Measurements from ENCODE around the gene WIZ.
"Not testable (repeated sequence)": the region's sequence is repeated elsewhere in the genome, so short reads cannot be mapped to it uniquely, and the experiment has no call there.

The WIZ gene

DNA sequence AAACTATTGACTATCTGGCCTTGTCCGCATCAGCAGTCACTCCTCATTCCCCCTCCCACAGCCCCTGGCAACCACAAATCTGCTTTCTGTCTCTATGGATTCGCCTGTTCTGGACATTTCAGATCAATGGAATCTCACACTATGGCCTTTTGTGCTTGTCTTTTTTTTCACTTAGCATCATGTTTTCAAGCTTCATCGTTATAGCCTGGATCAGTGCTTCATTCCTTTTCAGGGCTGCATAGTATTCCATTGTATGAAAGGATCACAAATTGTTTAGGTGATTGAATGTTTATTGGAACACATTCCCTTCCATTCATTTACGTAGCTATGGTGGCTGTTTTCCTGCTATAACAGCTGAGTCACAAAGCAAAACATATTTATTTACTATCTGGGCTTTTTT lies 37.3 kb upstream of the WIZ start:
- TF ChIP-seq, protein P1, sequence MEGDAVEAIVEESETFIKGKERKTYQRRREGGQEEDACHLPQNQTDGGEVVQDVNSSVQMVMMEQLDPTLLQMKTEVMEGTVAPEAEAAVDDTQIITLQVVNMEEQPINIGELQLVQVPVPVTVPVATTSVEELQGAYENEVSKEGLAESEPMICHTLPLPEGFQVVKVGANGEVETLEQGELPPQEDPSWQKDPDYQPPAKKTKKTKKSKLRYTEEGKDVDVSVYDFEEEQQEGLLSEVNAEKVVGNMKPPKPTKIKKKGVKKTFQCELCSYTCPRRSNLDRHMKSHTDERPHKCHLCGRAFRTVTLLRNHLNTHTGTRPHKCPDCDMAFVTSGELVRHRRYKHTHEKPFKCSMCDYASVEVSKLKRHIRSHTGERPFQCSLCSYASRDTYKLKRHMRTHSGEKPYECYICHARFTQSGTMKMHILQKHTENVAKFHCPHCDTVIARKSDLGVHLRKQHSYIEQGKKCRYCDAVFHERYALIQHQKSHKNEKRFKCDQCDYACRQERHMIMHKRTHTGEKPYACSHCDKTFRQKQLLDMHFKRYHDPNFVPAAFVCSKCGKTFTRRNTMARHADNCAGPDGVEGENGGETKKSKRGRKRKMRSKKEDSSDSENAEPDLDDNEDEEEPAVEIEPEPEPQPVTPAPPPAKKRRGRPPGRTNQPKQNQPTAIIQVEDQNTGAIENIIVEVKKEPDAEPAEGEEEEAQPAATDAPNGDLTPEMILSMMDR (conservative IDR thresholded peaks at IDR 0.05; ENCODE audit: low read length): no peak
- no peak overlapping the region for H3K4me3 ChIP-seq (ENCODE audit: low read length)
- DNase-seq (ENCODE audit: low read depth): no peak

DNA sequence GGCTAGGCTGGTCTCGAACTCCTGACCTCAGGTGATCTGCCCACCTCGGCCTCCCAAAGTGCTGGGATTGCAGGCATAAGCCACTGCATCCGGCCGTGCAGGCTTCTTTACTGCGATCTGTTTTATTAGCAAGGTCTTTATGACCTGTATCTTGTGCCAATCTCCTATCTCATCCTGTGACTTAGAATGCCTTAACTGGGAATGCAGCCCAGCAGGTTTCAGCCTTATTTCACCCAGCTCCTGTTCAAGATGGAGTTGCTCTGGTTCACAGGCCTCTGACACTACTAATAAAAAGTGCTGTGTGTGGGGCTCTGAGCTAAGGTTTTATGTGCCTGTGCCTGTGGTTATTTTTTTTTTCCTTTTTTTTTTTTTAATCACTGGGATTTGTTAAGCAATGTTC lies 36.0 kb upstream of the WIZ start:
- H3K4me3 ChIP-seq (ENCODE audit: low read length); DNase-seq (ENCODE audit: low read depth): not testable (repeated sequence)

DNA sequence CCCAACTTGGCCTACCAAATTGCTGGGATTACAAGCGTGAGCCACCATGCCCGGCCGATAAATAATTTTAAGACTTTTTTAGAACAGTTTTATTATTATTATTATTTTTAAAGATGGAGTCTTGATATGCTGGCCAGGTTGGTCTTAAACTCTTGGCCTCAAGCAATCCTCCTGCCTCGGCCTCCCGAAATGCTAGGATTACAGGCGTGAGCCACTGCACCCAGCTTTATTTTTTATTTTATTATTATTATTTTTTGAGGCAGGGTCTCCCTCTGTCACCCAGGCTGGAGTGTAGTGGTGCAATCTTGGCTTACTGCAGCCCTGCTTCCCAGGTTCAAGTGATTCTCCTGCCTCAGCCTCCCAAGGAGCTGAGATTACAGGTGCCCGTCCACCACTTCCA lies 31.2 kb upstream of the WIZ start:
- not testable (repeated sequence) for DNase-seq (ENCODE audit: low read depth); H3K4me3 ChIP-seq (ENCODE audit: low read length)

DNA sequence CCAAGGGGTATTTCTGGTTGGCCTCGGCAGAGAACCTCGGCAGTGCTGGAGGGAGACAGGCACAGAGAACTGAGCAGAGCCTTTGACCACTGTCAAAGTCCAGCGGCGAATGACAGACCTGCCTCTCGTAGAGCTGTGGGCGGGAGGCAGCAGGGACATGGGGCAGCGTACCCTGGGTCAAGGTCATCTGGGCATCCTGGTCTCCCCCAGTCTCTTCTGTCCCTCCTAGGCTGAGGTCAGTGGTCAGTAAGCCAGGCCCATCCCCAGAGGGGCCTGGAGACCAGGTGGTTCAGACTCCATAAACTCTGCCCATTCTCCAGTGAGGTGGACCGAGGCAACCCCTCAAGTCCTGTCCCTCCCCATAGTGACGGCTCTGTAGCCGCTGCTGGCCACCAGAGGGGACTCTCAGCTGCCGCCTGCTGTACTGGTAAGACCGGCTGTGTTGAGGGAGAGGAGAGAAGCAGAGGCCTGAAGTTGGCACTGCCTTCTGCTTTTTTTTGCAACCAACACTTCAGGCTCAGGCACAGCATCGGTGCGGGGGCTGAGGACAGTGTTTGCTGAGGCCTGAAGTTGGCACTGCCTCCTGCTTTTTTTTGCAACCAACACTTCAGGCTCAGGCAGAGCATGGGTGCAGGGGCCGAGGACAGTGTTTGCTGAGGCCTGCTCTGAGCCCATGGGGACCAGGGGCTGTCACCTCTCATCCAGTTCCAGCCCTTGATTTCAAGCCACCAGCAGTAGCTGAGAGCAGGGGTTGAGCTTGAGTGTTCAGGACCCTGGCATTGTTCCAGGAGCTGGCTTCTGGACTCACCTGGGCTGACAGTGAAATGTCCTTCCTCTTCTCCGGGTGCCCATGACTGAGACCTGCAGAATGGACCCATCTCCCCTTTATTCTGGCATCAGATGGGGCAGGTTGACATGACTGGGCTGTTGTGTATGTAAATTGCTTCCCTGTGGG lies 29.9 kb upstream of the WIZ start, which contains the start of gene PGLYRP2:
Gene PGLYRP2 (minus strand): TSS at position 111 of the 955 bp plus-strand sequence. CDS start 130 bp downstream, outside the sequence.
- no peak within 1 kb of the TSS for H3K4me3 ChIP-seq (ENCODE audit: low read length)
- DNase-seq (ENCODE audit: low read depth): no peak
- TF ChIP-seq, protein P1 (conservative IDR thresholded peaks at IDR 0.05; ENCODE audit: low read length): no peak

DNA sequence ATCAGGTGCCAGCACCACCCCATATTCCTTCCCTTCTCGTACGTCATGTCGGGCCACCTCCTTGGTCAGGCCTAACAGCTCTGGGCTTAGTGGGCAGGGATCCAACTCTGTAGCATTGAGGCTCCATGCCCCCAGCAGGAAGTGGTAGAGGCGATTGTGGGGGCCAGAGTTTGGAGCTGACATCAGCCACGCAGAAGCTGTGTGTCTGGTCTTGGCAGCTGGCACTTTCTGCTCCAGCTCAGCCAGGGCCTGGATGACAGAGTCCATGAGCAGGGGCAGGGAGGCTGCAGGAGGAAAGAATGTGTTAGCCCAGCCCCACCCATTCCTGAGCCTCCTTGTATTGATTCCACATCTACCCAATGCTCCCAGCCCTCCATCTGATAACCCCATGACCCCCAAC lies 26.6 kb upstream of the WIZ start:
- H3K4me3 ChIP-seq (ENCODE audit: low read length): no peak overlapping the region
- TF ChIP-seq, protein P1 (conservative IDR thresholded peaks at IDR 0.05; ENCODE audit: low read length): no peak
- no peak for DNase-seq (ENCODE audit: low read depth)

DNA sequence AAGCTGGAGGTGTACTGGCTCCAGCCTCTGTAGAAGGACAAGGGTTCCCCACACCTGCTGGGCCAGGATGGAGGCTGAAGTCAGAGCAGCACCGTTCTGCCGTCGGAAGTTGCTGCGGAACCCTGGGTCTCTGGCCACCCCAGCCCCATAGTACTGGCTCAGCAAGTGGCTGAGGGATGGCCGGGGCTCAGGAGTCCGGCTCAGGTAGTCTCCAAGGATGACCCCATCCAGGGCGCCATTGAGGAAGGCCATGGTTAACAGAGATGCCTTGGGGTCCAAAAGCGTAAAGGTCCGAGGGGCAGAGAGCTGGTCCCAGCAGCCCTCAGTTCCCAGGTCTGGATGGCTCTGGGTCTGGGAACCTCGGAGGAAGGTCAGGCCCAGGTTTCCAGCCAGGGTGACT lies 25.9 kb upstream of the WIZ start:
- no peak for DNase-seq (ENCODE audit: low read depth)
- TF ChIP-seq, protein P1 (conservative IDR thresholded peaks at IDR 0.05; ENCODE audit: low read length): no peak
- H3K4me3 ChIP-seq (ENCODE audit: low read length): no peak overlapping the region

DNA sequence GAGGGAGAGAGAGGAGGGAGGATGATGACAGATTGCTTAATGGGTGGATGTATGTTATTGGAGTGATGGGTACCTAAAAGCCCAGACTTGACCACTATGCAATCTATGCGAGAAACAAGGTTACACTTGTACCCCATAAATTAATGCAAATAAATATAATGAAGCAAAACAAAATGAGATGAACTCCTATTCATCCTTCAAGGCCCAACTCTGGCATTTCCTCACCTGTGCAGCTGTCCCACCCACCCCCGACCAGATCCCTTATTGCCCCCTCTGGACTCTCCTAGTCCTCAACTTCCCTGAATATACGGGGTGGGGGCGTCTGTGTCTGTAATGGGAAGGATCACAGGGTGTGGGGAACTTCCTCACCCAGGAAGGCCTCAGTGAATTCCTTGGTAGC lies 25.4 kb upstream of the WIZ start:
- no peak for DNase-seq (ENCODE audit: low read depth)
- H3K4me3 ChIP-seq (ENCODE audit: low read length): no peak overlapping the region
- TF ChIP-seq, protein P1 (conservative IDR thresholded peaks at IDR 0.05; ENCODE audit: low read length): no peak

DNA sequence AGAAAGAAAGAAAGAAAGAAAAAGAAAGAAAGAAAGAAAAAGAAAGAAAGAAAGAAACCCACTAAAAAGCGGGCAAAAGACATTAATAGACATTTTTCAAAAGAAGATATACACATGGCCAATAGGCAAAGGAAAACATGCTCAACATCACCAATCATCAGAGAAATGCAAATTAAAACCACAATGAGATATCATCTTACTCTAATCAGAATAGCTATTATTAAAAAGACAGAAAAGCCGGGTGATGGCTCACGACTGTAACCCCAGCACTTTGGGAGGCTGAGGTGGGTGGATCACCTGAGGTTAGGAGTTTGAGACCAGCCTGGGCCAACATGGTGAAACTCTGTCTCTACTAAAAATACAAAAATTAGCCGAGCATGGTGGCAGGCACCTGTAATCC lies 24.1 kb upstream of the WIZ start:
- not testable (repeated sequence) for H3K4me3 ChIP-seq (ENCODE audit: low read length)

More for the DNA sequence above, 24.1 kb upstream of the WIZ start:
- DNase-seq (ENCODE audit: low read depth): not testable (repeated sequence)
